NOMO-1 treated with dmso at 0.1 percent for 144 hours (cell line): ENCODE results near the gene SF3B2.

Experiments
- DNase-seq: peaks from one replicate; lab custom pipeline; 2025; ENCODE audit not compliant: unreplicated experiment; lab: John Stamatoyannopoulos, UW

Gene SF3B2

DNA sequence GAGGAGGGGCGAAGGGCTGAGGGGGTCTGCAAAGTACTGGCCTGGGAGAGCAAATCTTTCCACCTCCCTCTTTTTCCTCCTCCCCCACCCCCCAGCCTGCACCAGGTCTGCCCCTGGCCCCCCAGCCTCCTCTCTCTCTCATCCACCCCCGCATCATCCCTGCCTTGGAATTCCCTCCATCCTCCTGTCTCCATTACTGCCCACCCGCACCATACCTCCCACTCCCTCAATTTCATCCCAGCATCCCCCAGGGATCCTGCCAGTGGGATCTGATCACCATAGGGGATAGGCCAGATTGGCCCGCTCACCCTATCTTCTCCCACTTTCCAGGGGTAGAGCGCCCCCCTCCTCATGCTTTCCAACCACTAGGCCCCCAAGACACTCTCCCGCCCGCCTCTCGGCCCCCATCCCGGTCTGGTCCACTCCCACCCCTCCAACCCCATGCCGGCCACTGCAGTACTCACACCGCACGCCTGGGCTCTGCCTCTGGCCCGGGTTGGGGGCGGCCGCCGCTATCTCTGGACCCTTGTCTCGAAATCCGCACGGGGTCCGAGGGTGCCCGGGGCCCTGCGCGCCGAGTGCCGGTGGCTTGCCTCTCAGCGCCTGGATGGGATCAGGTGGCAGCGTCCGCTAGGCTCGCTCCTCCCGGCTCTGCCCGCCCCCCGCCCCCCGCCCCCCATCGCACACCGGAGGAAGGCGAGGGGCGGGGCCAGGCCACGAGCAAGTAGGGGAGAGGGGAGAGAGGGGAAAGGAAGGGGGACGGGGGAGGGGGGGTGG is 3.4 kb upstream of the SF3B2 start, which contains the start of gene GAL3ST3:
TSS of gene GAL3ST3 (minus strand) at position 615 of the 777 bp plus-strand sequence. CDS start 3,746 bp downstream, outside the sequence.
- DNase-seq, result no peak

- DNase-seq, result no peak
Observed at GRCh38 chr11:66050581-66051231, 1.5 kb upstream of the SF3B2 start.

DNA sequence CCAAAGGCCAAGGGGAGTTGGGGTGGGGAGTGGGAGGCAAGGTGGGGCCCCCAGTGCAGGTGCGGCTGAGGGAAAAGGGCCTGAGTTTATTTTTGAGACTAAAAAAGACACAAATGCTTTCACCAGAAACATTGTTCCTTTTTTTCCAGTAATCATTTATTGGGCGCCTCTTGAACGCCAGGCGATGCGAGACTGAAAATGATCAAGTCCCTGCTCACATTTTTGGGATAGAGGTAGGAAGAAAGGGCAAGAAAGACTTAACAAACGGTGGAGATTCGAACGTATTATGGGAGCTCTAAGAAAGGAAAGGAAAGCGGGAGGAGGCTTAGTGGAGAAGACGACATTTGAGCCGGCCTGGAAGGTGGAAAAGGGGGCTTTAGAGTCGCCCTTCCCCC is 796 bp upstream of the SF3B2 start:
- no peak for DNase-seq

GRCh38 chr11:66052664-66052982 is 459 bp downstream of the SF3B2 start:
- DNase-seq, result no peak

DNA sequence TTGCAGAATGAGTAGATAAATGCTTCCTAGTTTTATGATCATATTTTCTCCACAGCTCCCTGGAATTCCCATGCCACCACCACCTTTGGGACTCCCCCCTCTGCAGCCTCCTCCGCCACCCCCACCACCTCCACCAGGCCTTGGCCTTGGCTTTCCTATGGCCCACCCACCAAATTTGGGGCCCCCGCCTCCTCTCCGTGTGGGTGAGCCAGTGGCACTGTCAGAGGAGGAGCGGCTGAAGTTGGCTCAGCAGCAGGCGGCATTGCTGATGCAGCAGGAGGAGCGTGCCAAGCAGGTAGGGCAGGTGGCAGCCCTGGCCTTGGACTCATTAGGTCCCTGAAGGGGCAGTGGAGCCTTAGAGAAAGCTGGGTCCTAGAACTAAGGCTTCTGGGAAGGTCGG is 2.9 kb downstream of the SF3B2 start:
- DNase-seq, result no peak

DNA sequence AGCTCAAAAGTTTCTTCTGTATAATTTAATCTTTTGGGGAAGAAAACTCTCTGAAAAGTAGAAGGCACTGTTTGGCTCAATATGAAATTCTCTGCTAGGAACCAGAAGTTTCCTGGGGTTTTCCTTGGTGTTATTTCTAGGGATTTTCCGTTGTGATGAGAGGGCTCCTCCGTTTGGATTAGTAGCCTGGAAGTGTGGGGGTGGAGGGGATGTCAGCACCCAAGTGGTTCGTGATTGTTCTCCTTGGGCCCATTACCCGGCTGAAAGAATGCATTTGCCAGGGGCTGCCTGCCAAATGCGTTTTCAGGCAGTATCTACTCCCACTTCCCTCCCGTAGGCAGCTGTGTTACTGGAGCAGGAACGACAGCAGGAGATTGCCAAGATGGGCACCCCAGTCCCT is 4.3 kb downstream of the SF3B2 start:
- DNase-seq, result no peak

DNA sequence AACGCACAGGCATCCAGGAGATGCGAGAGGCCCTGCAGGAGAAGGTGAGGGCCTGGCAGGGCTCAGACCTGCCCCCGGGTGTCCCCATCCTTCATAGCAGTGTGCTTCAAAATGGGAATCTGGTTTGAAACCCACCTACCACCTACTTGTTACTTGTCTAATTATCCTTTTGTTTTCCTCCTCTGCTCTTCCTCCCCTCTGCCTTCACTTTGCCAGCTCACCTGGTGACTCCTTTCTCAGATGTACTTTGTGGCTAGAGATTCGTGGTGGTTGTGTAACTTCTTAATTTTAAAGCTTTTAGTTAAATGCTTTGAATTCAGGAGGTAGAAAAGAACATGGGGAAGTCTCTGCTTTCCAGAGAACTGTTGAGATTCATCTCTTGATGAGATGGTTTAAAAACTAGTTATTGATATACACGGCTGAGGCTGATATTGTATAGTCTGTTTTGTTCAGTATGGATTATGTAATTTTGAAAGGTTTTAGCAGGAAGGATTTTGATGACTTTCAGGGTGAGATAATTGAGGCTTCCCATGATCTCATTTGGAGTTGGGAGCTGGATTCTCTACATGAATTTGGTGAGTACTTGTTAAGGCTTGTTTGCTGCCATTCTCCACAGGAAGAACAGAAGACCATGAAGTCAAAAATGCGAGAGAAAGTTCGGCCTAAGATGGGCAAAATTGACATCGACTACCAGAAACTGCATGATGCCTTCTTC is 8.0 kb downstream of the SF3B2 start:
- DNase-seq, result no peak

GRCh38 chr11:66061268-66061667 is 9.1 kb downstream of the SF3B2 start:
- DNase-seq, result no peak

DNA sequence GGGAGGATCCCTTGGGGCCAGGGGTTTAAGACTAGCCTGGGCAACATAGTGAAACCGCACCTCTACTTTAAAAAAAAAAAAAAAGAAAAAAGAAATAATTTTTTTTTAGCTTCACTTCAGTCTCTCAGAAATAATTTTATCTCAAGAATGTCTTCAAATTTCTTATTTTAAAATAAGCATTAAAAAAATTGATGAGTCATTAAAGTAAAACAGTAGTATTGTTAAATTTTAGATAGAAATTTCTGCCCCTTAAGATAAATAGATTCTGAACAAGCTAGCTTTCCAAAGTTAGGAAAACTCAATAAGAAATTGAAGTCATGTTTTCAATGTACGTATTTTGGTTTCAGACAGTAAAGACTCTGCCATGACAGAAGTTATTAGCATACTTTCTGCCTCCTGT is 10.2 kb downstream of the SF3B2 start:
- DNase-seq, result no peak

DNA sequence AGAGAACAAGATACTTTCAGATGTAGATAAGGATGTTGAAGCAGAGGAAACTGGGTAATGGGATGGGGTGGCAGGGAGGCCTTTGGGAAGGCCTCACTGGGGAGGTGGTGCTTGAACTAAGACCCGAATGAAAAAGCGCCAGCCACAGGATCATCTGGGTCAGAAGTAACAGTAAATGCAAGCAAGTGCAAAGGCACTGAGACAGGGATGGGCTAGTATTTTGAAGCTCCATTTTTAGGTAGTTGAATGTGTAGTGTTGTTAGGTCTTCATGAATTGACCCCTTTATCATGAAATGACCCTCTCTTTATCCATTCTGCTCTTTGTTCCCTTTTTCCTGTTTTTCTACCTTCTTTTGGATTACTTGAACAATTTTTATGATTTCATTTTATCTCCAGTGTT is 11.7 kb downstream of the SF3B2 start:
- no peak for DNase-seq

GRCh38 chr11:66064571-66064970 is 12.4 kb downstream of the SF3B2 start:
- DNase-seq, result no peak

DNA sequence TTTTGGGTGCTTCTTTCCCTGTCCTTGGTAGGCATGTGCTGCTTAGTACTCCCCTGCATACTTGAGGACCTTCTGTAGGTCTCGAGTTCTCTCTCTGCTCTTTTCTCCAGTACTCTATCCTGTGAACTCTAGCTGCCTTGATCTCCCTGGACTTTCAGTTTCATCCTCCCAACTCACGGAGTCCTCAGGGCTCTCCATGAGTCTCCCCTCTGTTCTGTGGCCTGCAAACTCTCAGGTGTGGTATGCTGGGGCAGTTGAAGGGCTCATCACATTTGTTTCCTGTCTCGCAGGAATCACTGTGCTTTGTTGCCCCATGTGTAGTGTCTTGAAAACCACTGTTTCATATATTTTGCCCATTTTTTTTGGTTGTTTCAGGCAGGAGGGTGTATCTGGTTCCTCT is 14.6 kb downstream of the SF3B2 start:
- no peak for DNase-seq

DNA sequence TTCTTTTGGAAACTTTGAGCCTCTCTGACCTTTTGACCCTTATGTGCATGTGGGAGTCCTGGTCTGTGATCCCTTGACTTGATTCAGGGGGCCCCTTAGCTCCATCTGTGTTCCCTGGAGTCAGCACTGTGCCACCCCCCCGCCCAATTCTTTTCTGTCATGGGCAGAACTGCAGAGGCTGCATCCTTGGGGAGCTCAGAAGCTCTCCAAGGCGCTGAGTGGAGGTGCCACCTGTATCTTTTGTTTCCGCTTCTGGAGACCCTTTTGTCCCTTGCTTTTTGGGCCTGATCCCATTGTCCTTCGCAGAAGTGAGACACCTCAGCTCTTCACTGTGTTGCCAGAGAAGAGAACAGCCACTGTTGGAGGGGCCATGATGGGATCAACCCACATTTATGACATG is 15.5 kb downstream of the SF3B2 start:
- no peak for DNase-seq

- DNase-seq, result peak; percentile 25
Observed at GRCh38 chr11:66068154-66068821, 16.1 kb downstream of the SF3B2 start.

- DNase-seq, result peak; percentile 42
Observed at GRCh38 chr11:66068923-66069714, 17.0 kb downstream of the SF3B2 start.

GRCh38 chr11:66069715-66070603 is 17.8 kb downstream of the SF3B2 start, which contains the start of gene PACS1:
TSS of gene PACS1 (plus strand) at chr11:66070272. CDS start at chr11:66070487, 215 bp downstream.
- DNase-seq, result peak; percentile 32

DNA sequence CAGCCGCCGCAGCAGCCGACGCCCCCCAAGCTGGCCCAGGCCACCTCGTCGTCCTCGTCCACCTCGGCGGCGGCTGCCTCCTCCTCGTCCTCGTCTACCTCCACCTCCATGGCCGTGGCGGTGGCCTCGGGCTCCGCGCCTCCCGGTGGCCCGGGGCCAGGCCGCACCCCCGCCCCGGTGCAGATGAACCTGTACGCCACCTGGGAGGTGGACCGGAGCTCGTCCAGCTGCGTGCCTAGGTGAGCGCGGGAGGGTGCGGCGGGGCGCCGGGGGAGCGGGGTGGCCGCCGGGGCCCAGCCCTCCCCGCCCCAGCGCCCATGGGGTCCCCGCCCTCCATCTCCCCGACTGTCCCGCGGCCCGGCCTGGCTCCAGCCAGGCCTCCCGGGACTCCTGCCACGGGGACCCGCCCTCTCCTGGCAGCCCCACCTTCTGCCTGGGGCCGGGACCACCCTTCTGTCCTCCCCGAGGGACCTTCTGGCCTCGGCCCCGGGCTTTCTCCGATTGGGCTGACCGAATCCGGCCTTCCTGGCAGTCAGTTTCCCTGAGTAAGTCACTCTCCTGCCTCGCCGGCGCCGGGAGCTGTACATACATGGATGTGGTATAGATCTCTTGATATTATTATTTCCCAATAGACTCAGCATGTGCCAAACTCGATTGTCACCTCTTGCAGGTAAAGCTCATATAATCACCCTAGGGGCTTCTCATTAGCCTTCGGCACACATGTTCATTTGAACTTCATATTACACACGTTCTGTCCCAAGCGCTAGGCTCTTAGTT is 18.6 kb downstream of the SF3B2 start:
- DNase-seq, result no peak

DNA sequence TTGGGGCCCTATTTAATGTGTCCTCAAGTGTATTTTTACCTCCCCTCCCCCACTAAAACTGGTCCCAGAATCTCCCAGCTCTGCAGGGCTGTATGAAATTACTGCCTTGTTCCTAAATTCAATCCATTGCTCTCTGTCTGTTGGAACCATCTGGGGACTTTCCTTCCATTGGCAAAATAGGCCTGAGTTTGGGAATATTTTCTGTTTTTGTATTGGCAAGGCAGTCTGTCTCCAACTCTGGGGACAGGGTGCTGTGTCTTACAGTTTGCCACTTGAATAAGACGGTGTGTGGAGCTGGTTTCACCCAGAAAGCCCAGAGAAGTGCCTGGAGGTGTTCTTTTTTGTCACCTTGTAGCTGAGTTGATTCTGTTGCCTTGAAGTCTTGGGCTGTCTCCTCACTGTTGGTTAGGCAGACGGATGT is 19.2 kb downstream of the SF3B2 start:
- DNase-seq, result no peak

GRCh38 chr11:66072081-66072480 is 19.9 kb downstream of the SF3B2 start:
- DNase-seq, result no peak
